HFF-Myc (cell line): Measurements from ENCODE around the gene ABLIM1.
A peak's percentile ranks its signal among the peaks of the same experiment; 100 is the strongest.

Experiments
- DNase-seq: peaks from one replicate; pipeline ENCODE4 v3.0.0-alpha.2; 2011; ENCODE audit warnings: low read depth; ENCODE audit errors: extremely low read depth
- H3K4me3 ChIP-seq: replicated peaks from 2 replicates; pipeline ENCODE4 v1.5.1; 2011; ENCODE audit warnings: low read depth, mild to moderate bottlenecking, control low read depth, low read length
- CTCF ChIP-seq: IDR thresholded peaks from 2 replicates; pipeline ENCODE4 v1.5.1; 2012; ENCODE audit warnings: mild to moderate bottlenecking, low read depth, low read length, control low read depth; ENCODE audit errors: missing control alignments

ABLIM1 gene

DNA sequence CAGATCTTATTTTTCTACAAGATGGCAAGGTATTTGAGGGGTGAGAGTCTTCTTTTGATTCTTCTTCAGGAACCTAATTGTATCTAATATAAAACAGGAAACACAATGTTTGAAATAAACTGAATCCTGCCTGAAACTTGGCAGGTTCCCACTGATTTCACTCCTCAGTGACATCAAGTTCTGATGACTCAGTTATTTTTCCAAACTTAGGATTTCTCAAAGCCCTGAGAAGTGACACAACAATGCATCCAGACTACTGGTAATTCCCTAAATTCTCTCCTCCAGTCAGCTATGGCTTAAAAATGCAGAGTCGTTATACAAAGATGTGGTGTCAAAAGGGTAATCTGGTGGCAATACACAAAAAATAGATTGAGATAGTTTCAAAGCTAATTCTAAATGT lies 80.9 kb downstream of the ABLIM1 start:
- DNase-seq: peak; percentile 32
- TF ChIP-seq CTCF: no peak
- H3K4me3 ChIP-seq: no peak overlapping the region

- TF ChIP-seq CTCF: no peak
- no peak overlapping the region for H3K4me3 ChIP-seq
- DNase-seq: no peak
Measured at GRCh38 chr10:114576716-114577115, 81.4 kb downstream of the ABLIM1 start.

DNA sequence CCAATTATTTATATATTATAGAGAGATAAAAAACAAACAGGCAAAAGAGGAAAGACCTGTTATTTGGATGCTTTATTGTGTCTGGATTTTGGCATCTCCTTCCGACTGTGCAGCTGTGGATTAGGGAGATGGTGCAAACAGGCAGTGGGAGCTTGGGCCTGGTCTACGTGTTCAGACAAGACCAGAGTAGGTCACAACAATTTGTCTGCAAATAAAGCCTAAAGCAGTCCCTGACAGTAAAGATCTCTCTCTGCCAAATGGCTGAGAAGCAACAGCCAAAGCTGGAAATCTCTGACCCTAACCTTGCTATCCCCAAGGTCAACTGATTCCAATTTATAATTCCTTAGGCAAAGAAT lies 82.0 kb downstream of the ABLIM1 start:
- no peak for DNase-seq
- no peak for TF ChIP-seq CTCF

GRCh38 chr10:114575417-114576131 lies 82.5 kb downstream of the ABLIM1 start:
- no peak for DNase-seq

More for the DNA sequence above, 82.0 kb downstream of the ABLIM1 start:
- H3K4me3 ChIP-seq: no peak overlapping the region

DNA sequence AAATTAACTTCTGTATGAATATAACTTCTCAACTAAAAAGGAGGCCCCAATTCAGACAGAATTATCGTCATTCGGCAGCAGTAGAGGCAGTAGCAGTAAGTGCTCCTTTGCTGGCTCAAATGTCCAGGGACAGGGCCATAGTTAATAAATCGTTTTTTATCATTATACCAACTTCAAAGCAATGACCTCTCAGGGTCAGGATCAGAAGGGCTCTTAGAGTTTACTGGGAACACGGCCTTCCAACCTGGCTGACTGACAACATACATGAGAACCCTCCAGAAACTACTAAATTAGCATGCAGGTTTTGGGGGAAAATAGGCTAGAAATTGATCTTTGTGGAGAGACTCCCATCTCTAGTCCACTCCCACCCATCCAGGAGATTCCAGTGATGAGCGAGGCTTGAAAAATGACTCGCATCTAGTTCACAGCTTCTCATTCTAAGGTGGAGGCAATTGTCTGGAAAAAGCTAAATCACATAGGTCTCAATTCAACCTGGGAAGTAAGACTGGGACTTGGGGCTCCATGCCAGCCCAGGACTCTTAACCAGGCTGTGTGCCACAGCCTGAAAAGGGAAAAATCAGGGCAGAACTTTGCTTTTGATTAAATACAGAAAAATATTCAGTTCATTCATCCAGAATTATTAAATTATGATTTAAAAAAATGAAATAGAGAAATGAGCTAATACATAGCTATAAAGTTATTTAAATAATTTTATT lies 84.6 kb downstream of the ABLIM1 start:
- TF ChIP-seq CTCF: no peak
- H3K4me3 ChIP-seq: no peak overlapping the region
- no peak for DNase-seq

More at GRCh38 chr10:114575417-114576131, 82.5 kb downstream of the ABLIM1 start:
- TF ChIP-seq CTCF: no peak
- no peak overlapping the region for H3K4me3 ChIP-seq

DNA sequence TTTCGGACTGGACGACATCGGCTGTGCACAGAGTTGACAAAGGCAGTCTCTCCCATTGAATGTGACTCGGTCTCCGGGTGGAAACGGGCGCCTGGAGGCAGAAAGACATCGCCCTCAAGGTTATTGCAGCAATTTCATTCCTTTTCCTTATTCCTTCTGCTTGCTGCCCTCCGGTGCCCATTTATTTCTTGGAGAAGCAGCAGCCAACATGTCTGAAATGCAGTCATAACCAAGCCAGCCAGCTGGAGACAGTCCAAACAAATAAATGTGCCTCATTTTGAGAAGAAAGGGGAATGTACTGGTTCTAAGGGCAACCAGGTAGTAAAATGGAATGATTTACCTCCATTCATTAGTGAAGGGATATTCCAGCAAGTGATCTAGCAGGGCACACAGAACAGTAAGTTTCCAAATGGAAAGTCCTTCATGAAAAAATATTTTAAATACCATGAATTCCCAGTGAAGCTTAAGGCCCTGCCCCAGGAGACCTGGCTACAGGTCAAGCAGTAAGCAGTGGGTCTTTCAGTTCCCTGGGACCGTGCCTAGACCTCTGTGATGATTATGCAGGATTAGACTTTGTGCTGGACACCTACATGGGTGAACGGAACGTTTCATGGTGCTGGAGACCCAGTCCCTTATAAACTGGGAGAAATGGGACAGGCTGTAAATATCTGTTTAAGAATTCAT lies 86.6 kb downstream of the ABLIM1 start:
- H3K4me3 ChIP-seq: no peak overlapping the region
- DNase-seq: no peak
- TF ChIP-seq CTCF: no peak
